ENCODE results near the gene NOL9. TPM values are rescaled to one million over a fixed set of nuclear protein-coding genes. Genes with fewer than 3 reads are reported as not detected.

The NOL9 gene
- total and polyA plus RNA-seq, 4 donors: 3.4 to 29.4 (median 16.7) TPM

GRCh38 chr1:6512245-6512907 is 41.9 kb downstream of the NOL9 start:
- DNase-seq: no peak
- TF ChIP-seq CTCF (IDR thresholded peaks at IDR 0.05; ENCODE audit: control extremely low read depth, extremely low read depth): no peak

GRCh38 chr1:6511561-6512244 is 42.6 kb downstream of the NOL9 start:
- Histone ChIP-seq H3K27ac (ENCODE audit: low read depth in 1 of 2, low read length in 1 of 2) (no peak overlapping the region), H3K36me3 (ENCODE audit: control insufficient read depth in 4 of 4, insufficient read depth in 4 of 4, low read length in 4 of 4) (no peaks in the 10 kb centered on the region), H3K9me3 (ENCODE audit: control insufficient read depth in 4 of 4, insufficient read depth in 3 of 4, low read length in 3 of 4) (no peaks in the 10 kb centered on the region), H3K4me1 (ENCODE audit: control insufficient read depth in 5 of 5, insufficient read depth in 5 of 5, low read length in 5 of 5) (no peaks in the 10 kb centered on the region), H3K27me3 (ENCODE audit: control insufficient read depth in 3 of 3, insufficient read depth in 3 of 3, low read length in 2 of 3) (no peaks in the 10 kb centered on the region), H3K4me3 (no peak overlapping the region), H3K9ac (ENCODE audit: insufficient read depth in 1 of 2, low read length in 2 of 2) (no peak overlapping the region)
- 80 to 82% methylated on average over 16 of the region's 16 CpGs for WGBS, 2 donors
- TF ChIP-seq CTCF (IDR thresholded peaks at IDR 0.05; ENCODE audit: control extremely low read depth, extremely low read depth): no peak
- ATAC-seq (ENCODE audit: insufficient read depth, low FRiP score): no peak
- peak in 1 of 3 donors; percentile 28 for DNase-seq

More at GRCh38 chr1:6512245-6512907, 41.9 kb downstream of the NOL9 start:
- Histone ChIP-seq H3K4me1 (ENCODE audit: control insufficient read depth in 5 of 5, insufficient read depth in 5 of 5, low read length in 5 of 5) (no peaks in the 10 kb centered on the region), H3K9ac (ENCODE audit: insufficient read depth in 1 of 2, low read length in 2 of 2) (no peak overlapping the region), H3K4me3 (no peak overlapping the region), H3K36me3 (ENCODE audit: control insufficient read depth in 4 of 4, insufficient read depth in 4 of 4, low read length in 4 of 4) (no peaks in the 10 kb centered on the region), H3K27ac (ENCODE audit: low read depth in 1 of 2, low read length in 1 of 2) (no peak overlapping the region), H3K27me3 (ENCODE audit: control insufficient read depth in 3 of 3, insufficient read depth in 3 of 3, low read length in 2 of 3) (no peaks in the 10 kb centered on the region), H3K9me3 (ENCODE audit: control insufficient read depth in 4 of 4, insufficient read depth in 3 of 4, low read length in 3 of 4) (no peaks in the 10 kb centered on the region)
- no peak for ATAC-seq (ENCODE audit: insufficient read depth, low FRiP score)
- WGBS, 2 donors: 91 to 94% methylated on average over 19 of the region's 19 CpGs

- no peak for DNase-seq
- no peaks in the 10 kb centered on the region for H3K4me1 ChIP-seq (ENCODE audit: control insufficient read depth in 5 of 5, insufficient read depth in 5 of 5, low read length in 5 of 5)
- H3K9ac ChIP-seq (ENCODE audit: insufficient read depth in 1 of 2, low read length in 2 of 2): no peak overlapping the region
- H3K9me3 ChIP-seq (ENCODE audit: control insufficient read depth in 4 of 4, insufficient read depth in 3 of 4, low read length in 3 of 4): no peaks in the 10 kb centered on the region
- TF ChIP-seq CTCF (IDR thresholded peaks at IDR 0.05; ENCODE audit: control extremely low read depth, extremely low read depth): no peak
- H3K27ac ChIP-seq (ENCODE audit: low read depth in 1 of 2, low read length in 1 of 2): no peak overlapping the region
- H3K4me3 ChIP-seq: no peak overlapping the region
- H3K36me3 ChIP-seq (ENCODE audit: control insufficient read depth in 4 of 4, insufficient read depth in 4 of 4, low read length in 4 of 4): no peaks in the 10 kb centered on the region
- no peaks in the 10 kb centered on the region for H3K27me3 ChIP-seq (ENCODE audit: control insufficient read depth in 3 of 3, insufficient read depth in 3 of 3, low read length in 2 of 3)
- WGBS, 2 donors: 78 to 92% methylated on average over 6 of the region's 6 CpGs
- ATAC-seq (ENCODE audit: insufficient read depth, low FRiP score): no peak
Measured at GRCh38 chr1:6511056-6511455, 43.3 kb downstream of the NOL9 start.

Measured in lung (tissue), 12 donors.